Measurements from ENCODE around the gene CEP131.

CEP131 gene

DNA sequence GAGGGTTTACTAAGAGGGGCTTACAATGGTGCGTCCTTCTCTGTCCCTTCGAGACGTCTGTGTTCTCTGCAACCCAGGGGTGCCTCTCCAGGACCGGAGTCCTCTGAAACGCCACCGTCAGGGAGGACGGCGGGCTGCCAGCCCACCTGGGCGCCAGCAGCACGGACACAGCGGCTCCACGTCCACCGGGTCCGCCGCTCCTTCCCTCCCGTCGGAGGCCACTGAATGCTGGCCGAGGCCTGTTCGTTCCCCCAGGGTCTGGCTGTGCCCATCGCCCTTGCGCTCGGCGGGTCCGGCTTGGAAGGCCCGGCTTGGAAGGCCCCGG lies 15.7 kb upstream of the CEP131 start:
- DNase-seq = no peak

- DNase-seq = no peak
Observed at GRCh38 chr17:81237591-81238489, 15.1 kb upstream of the CEP131 start.

DNA sequence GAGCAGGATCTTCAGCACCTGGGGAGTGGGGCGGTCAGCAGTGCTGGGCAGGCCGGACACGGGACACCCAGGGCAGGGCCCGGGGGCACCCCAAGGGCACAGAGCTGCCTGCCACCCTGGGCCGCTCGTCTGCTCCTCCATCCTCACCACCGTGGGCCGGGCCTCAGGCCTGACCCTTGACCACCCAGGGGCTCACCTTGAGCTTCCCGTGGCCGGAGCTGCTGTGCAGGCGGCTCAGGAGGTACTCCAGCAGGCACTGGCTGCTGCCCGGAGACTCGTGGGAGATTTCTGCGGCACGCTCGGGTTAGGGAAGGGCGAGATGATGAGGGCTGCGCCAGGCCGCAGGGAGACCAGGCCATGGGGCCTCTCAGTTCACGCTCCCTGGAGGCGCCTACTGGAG lies 14.0 kb upstream of the CEP131 start:
- no peak for DNase-seq

DNA sequence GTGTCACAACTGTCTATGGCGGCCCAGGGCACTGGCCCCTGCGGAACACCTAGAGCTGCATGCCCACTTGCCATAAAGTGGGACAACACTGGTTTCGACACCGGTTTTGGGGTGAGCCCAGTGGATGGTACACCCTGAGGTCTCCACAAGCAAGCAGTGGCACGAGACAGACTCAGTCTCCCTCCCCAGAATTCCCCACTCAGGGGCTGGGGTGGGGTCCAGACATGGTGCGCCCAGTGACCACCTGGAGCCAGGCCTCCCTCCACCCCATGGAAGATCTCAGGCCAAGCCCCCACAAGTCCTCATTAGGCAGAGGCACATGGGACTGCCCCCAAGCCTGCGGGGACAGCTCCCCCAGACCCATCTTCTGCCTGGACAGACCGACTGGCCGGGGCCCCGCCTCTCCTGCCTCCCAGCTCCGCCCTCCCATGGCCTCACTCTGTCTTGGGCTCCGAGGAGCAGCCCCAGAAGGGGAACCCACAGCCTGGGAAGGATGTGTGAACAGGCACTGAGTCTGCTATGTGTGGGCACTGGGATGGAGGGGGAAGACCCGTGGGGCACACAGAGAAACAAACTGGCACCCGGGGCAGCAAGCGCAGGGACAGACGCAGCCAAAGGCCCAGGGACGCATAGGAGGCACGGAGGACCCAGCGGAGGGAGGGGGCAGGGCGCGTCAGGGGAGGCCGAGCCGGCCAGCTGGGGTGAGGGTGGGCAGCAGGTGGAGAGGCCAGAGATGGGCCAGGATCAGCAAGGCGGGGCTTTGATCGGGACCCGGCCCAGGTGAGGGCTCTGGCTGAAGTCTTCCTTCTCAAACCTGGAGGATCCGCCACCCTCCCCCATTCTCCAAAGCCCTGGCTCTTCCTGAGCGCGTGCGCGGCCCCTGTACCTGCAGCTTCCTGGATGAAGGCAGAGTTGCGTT lies 13.3 kb upstream of the CEP131 start:
- no peak for DNase-seq

DNA sequence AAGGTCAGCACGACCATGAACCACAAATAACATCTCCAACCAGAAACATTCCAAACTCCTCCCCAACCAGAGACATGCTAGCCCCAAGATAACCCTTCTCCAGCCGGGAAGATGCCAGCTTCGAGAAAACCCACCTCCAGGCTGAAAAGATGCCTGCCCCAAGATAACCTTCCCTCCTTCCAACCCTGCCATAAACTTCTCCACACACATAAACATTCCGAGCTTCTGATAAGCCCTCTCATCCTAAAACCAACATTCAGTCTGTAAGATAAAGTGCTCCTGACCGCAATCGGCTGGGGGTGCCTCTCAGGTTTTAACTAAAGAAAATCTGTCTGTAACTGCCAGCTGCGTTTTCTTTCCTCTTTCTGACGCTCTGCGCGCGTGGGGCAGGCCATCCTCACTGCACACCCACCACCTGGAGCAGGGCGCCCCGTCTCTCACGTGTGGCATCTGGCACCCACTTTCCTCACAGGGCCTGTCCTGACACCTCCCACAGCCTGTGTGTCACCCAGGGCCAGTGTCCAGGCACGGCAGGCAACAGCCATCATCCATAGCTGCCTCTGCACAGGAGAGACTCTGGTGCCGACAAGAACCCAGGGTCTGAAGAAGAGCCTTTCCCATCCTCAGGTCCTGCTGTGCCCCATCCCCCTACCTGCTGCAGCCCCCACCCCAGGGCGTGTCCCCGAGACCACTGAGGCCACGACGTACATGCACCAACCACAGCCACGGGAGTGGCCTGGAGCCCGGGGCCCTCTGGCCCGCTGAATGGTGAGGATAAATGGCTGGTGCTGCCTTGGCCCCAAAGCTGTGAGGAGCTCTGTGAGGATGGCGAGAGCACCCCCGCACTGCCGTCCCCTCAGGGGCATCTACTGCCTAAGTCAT lies 12.4 kb upstream of the CEP131 start:
- DNase-seq = no peak

DNA sequence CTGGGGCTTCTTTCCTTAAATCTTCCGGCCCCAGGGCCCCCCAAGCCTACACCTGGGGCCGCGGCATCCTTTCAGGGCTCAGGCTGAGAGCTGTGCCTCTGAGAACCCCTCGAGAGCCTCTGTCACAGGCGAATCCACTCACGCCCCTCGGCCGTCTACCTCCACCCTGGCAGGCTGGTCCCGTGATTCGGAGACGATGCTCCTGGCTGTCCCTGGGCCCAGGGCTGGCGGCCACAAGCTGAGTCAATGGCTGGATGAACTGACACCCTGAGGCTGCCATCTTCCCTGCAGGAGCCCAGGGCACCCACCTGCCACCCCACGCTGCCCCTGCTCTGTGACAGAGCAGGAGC lies 11.7 kb upstream of the CEP131 start:
- no peak for DNase-seq

GRCh38 chr17:81233811-81234505 lies 11.2 kb upstream of the CEP131 start:
- DNase-seq = no peak

DNA sequence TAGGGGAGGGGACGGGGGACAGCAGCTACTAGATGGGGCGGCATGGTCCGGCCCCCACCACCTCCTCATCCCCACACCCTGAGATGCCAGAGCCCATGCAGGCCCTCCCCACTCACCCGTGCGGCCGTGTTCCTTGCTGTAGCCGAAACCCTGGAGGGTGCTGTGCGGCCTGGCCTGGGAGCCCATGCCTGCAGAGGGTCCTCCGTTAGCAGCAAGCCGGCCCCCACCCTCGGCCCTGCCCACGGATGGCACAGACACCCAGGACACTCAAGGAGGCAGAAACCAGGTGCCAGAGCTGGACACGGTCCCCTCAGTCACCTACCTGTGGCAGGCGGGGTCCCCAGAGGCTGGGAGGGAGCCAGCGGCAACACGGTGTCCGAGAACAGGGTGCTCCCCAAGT lies 10.6 kb upstream of the CEP131 start:
- DNase-seq = no peak

DNA sequence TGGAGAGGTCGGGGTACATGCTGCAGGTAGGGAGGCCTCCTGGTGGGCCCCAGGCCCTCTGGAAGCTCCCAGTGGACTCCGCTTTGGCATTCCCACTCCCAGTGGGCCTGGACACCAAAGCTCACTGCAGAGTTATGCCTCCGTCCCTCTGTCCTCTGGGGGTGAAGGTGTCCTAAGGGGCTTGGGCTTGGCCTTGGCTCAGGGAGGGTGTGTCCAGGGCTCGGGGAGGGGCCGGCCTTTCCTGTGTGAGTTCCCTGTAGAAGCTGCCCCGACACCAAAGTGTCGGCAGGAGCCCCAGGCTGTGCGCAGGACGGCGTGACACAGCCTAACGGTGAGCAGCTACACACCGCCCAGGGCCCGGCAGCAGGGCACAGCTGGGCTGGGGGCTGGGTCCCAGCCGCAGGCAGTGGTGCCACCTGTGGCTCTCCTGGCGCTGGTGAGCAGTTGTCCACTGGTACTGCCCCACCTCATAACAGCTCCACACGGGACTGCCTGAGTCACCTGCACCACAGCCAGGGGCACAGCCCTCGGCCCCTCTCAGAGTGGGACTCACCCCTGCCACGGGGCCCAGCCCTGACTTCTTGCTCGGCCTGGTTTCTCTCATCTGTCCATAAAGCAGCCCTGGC lies 10.0 kb upstream of the CEP131 start:
- DNase-seq = no peak

DNA sequence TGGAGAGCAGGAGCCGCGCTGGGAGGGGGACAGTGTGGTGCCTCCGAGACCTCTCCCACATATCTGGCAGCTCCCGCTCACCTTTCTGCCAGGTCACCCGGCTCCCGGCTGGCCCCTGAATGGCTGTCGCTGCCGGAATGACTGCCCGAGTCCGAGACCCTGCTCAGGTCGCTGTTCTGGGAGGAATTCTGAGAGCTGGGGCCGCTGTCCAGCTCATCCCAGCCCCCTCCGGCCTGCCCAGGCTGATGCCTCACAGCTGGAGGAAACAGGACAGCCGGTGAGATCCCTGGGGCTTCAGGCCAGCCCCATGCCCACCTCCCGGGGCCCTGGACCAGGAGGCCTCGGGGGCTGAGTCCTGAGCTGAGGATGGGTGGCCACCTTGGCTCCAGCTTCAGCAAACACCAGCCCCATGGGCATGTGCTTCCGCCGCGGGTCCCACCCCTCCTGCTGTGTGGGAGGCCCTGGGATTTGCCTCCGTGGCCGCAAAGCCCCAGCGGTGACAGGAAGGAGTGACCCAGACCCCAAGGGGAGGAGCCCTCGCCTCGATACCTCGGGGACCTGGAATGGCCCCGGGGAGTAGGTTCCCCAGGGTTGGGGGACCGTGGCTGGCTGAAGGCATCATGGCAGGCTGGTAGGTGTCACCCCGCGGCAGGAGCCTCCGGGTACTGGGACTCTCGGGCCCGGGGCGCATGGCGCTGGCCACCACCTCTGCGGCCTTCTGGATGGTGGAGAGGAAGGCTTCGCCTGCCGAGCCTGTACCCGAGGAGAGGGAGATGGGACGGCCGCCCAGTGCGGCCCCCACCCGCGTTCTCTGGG lies 9.2 kb upstream of the CEP131 start:
- DNase-seq = no peak

GRCh38 chr17:81231121-81231645 lies 8.4 kb upstream of the CEP131 start:
- DNase-seq = no peak

DNA sequence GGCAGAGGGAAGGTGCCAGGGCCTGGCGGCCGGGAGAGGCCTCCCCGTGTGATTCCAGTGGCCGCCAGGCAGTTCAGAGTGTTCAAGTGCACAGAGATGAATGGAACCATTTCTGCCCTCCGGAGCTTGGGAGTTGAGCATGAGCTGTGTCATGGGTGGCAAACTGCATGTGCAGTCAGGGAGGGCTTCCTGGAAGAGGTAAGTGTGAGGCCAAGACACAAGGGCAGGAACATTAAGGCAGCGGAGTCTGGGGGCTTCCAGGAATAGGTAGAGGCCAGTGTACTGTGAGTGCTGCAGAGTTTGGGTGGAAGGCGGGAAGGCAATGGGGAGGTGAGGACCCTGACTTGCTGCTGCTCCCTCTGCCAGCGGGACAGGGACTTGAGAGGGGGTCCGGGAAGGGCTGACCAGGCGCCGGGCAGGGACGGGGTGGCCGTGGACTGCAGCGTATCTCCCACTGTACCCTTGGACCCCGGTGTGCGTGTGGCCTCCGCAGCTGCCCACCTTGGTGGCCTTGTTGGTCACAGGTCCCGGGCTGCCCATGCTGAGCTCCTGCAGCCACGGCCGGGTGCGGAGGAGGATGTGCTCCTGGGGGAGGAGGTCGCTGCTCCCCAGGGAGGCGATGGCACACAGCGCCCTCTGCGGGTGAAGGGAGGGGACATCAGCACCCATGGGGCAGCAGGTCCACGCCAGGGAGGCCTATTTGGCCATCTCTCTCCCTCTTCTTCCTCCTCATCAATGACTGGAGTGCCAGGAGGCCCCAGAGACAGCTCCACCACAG lies 7.5 kb upstream of the CEP131 start:
- peak; percentile 34 for DNase-seq

DNA sequence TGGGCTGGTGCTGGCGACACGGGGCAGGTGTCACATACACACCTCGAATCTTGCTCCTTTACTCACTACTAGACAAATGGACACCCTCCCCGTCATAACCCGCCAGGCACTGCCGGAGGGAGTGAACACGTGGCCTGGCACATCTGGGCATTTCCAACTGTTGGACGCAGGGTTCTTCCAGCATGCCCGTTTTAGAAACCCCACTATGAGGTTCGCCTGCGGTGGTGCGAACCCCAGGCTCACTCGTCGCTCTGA lies 6.8 kb upstream of the CEP131 start:
- DNase-seq = no peak

GRCh38 chr17:81228834-81229665 lies 6.3 kb upstream of the CEP131 start:
- no peak for DNase-seq

DNA sequence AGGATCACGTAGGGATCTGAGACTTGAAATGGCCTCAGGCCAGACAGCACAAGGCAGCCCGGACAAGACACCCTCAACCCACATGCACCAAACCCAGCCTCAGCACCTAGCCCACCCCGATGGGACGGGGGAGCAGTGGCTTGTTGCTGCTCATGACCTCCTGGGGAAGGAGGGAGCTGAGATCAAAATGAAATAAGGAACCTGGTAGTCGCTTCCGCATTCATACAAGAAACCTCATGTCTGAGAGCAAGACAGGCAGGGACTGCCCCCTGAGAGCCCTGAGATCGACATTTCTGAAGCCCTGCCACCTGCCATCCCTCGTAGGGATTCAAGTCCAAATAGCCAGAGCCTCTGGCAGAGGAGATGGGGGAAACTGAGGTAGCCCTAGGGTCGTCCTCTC lies 5.7 kb upstream of the CEP131 start:
- peak; percentile 49 for DNase-seq

- peak; percentile 49 for DNase-seq
Observed at GRCh38 chr17:81227630-81228029, 4.9 kb upstream of the CEP131 start.

GRCh38 chr17:81223762-81224130 lies 981 bp upstream of the CEP131 start:
- DNase-seq = peak; percentile 47

- DNase-seq = no peak
Observed at GRCh38 chr17:81222620-81222905, 202 bp downstream of the CEP131 start.

- DNase-seq = no peak
Observed at GRCh38 chr17:81221842-81222619, 734 bp downstream of the CEP131 start.

Measured in hematopoietic multipotent progenitor cell treated with erythropoietin and hydrocortisone succinate and interleukin-3 and kit ligand, for 6 days (in vitro differentiated cells).